ENCODE measurements around the gene FAXC.

- TF ChIP-seq, protein P1, sequence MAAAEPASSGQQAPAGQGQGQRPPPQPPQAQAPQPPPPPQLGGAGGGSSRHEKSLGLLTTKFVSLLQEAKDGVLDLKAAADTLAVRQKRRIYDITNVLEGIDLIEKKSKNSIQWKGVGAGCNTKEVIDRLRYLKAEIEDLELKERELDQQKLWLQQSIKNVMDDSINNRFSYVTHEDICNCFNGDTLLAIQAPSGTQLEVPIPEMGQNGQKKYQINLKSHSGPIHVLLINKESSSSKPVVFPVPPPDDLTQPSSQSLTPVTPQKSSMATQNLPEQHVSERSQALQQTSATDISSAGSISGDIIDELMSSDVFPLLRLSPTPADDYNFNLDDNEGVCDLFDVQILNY (CRISPR knock-in tag; IDR thresholded peaks at IDR 0.05): no peak
- TF ChIP-seq, protein P2, sequence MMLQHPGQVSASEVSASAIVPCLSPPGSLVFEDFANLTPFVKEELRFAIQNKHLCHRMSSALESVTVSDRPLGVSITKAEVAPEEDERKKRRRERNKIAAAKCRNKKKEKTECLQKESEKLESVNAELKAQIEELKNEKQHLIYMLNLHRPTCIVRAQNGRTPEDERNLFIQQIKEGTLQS (CRISPR knock-in tag; conservative IDR thresholded peaks at IDR 0.05): no peak
- TF ChIP-seq CREB1 (CRISPR knock-in tag; IDR thresholded peaks at IDR 0.05) (no peak), JUN (CRISPR knock-in tag; IDR thresholded peaks at IDR 0.05) (no peak), USF1 (CRISPR knock-in tag; IDR thresholded peaks at IDR 0.05) (no peak), CTCF (IDR thresholded peaks at IDR 0.05) (no peak), SP1 (CRISPR knock-in tag; conservative IDR thresholded peaks at IDR 0.05) (no peak), ELF4 (CRISPR knock-in tag; IDR thresholded peaks at IDR 0.05; ENCODE audit: low read depth) (no peak), PRRX2 (CRISPR knock-in tag; IDR thresholded peaks at IDR 0.05) (no peak), ZNF121 (CRISPR knock-in tag; IDR thresholded peaks at IDR 0.05) (no peak), SMAD3 (CRISPR knock-in tag; IDR thresholded peaks at IDR 0.05; ENCODE audit: borderline replicate concordance) (no peak)
- TF ChIP-seq, protein P3, sequence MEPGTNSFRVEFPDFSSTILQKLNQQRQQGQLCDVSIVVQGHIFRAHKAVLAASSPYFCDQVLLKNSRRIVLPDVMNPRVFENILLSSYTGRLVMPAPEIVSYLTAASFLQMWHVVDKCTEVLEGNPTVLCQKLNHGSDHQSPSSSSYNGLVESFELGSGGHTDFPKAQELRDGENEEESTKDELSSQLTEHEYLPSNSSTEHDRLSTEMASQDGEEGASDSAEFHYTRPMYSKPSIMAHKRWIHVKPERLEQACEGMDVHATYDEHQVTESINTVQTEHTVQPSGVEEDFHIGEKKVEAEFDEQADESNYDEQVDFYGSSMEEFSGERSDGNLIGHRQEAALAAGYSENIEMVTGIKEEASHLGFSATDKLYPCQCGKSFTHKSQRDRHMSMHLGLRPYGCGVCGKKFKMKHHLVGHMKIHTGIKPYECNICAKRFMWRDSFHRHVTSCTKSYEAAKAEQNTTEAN (CRISPR knock-in tag; IDR thresholded peaks at IDR 0.05): no peak
Observed at GRCh38 chr6:99250476-99250875, 99.0 kb downstream of the FAXC start.
